Activated CD4-positive, alpha-beta memory T cell treated with anti-CD3 and anti-CD28 coated beads for 36 hours (primary cell): ENCODE measurements around the gene TYRO3. TPM values are rescaled to one million over a fixed set of nuclear protein-coding genes. Genes with fewer than 3 reads are reported as not detected.
"Not testable (repeated sequence)": the region's sequence is repeated elsewhere in the genome, so short reads cannot be mapped to it uniquely, and the experiment has no call there.

Source experiments
- CTCF ChIA-PET: fragments of 350-600 bp; sonication (Branson Sonifier 250); formaldehyde crosslinking; loops from one replicate; lab custom pipeline; 2021; ENCODE audit warnings: antibody characterized with exemption, inconsistent platforms; lab: Charles Lee
- POLR2A ChIA-PET: fragments of 350-600 bp; sonication (Branson Sonifier 250); formaldehyde crosslinking; loops from one replicate; lab custom pipeline; 2021; ENCODE audit warnings: antibody characterized with exemption; lab: Charles Lee
- DNase-seq: peaks from one replicate; pipeline ENCODE4 v3.0.0-alpha.2; 2020
- H3K27ac Mint-ChIP-seq: one replicate; pipeline ENCODE4 v1.8.0; 2021; ENCODE audit warnings: mixed read lengths
- H3K27me3 Mint-ChIP-seq: one replicate; pipeline ENCODE4 v1.8.0; 2021; ENCODE audit warnings: mixed read lengths
- H3K36me3 Mint-ChIP-seq: one replicate; pipeline ENCODE4 v1.8.0; 2021; ENCODE audit warnings: mixed read lengths
- H3K4me1 Mint-ChIP-seq: one replicate; pipeline ENCODE4 v1.8.0; 2021; ENCODE audit warnings: low read depth, mixed read lengths
- H3K4me3 Mint-ChIP-seq: one replicate; pipeline ENCODE4 v1.8.0; 2021; ENCODE audit warnings: mild to moderate bottlenecking, mixed read lengths
- H3K9me3 Mint-ChIP-seq: one replicate; pipeline ENCODE4 v1.8.0; 2021; ENCODE audit warnings: mixed read lengths
- intact Hi-C: fragments of 100-400 bp; cut with micrococcal nuclease; formaldehyde crosslinking; loops from one replicate; pipeline ENCODE4 v1.15.1; 2023
- total RNA-seq, 2 experiments: library from RNA; stranded (reverse); gene quantifications; one replicate each; pipeline ENCODE4 v1.2.3, GENCODE V29; 2021

Gene TYRO3
- total RNA-seq, 2 experiments from 2014 or later: 3.1 to 4.3 TPM

DNA sequence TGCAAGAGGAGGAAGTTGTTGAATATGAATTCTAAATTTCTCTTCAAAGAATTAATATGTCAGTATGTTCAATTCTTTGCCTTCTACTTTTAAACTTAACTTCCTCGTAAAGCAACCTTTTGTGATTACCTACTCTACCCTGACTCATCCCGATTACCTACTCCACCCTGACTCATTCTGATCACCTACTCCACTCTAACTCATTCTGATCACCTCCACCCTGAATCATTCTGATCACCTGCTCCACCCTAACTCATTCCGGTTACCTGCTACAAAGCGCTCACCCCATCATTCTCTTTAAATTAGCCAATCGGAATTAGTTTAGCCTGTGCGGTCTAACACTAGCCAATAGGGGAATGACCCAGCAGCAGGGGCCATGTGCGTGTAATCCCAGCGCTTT lies 33.7 kb downstream of the TYRO3 start:
- H3K27ac Mint-ChIP-seq, H3K4me3 Mint-ChIP-seq, POLR2A ChIA-PET, H3K9me3 Mint-ChIP-seq, DNase-seq, CTCF ChIA-PET, intact Hi-C loops, H3K27me3 Mint-ChIP-seq, H3K36me3 Mint-ChIP-seq, H3K4me1 Mint-ChIP-seq: not testable (repeated sequence)

GRCh38 chr15:41594801-41595746 lies 36.1 kb downstream of the TYRO3 start:
- POLR2A ChIA-PET: no interaction called here
- Mint-ChIP-seq H3K9me3 (no peaks in the 10 kb centered on the region), H3K4me1 (no peaks in the 10 kb centered on the region), H3K36me3 (no peaks in the 10 kb centered on the region), H3K27ac (no peak overlapping the region), H3K27me3 (no peaks in the 10 kb centered on the region), H3K4me3 (no peak overlapping the region)
- DNase-seq: no peak
- intact Hi-C loops: no loop called here
- CTCF ChIA-PET: interaction anchor here (0.7 to 1.7 kb wide), 3 partner anchors 9 to 129 kb away, joined by 3 to 6 read pairs (median 5); no protein-coding TSS in a partner anchor

DNA sequence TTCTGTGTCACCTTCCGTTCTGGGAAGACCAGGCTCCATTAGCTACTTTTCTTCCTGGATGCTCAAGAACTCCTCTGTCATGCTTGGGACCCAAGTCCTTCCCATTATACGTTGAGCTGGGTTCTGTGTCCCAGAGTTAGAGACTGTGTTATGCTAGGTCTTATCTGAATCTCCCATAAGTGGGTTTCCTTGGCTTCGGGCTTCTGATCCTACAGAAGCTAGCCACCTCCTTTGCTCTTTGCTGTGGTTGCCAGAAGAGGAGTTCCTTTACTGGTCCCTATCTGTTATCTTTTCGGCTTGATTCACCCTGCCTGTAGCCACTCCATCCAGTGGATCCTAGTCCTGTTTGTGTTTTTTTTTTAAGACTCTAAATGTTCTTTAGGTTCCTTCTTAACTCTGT lies 38.0 kb downstream of the TYRO3 start:
- ChIA-PET CTCF (interaction anchor here (1.3 kb wide), 1 partner anchor 131 kb away, joined by 4 read pairs; no protein-coding TSS in a partner anchor), POLR2A (no interaction called here)

GRCh38 chr15:41597787-41598186 lies 38.8 kb downstream of the TYRO3 start:
- Mint-ChIP-seq H3K27me3 (no peaks in the 10 kb centered on the region), H3K4me3 (no peak overlapping the region), H3K9me3 (no peaks in the 10 kb centered on the region), H3K4me1 (no peaks in the 10 kb centered on the region), H3K36me3 (no peaks in the 10 kb centered on the region), H3K27ac (no peak overlapping the region)
- ChIA-PET CTCF (interaction anchor here (1.9 kb wide), 1 partner anchor 214 kb away, joined by 6 read pairs; no protein-coding TSS in a partner anchor), POLR2A (no interaction called here)
- no peak for DNase-seq
- intact Hi-C loops: no loop called here

More for the DNA sequence above, 38.0 kb downstream of the TYRO3 start:
- H3K27me3 Mint-ChIP-seq: no peaks in the 10 kb centered on the region
- no peaks in the 10 kb centered on the region for H3K36me3 Mint-ChIP-seq
- no peaks in the 10 kb centered on the region for H3K9me3 Mint-ChIP-seq
- H3K27ac Mint-ChIP-seq: no peak overlapping the region
- DNase-seq: no peak
- no peaks in the 10 kb centered on the region for H3K4me1 Mint-ChIP-seq
- intact Hi-C loops: no loop called here
- H3K4me3 Mint-ChIP-seq: no peak overlapping the region

DNA sequence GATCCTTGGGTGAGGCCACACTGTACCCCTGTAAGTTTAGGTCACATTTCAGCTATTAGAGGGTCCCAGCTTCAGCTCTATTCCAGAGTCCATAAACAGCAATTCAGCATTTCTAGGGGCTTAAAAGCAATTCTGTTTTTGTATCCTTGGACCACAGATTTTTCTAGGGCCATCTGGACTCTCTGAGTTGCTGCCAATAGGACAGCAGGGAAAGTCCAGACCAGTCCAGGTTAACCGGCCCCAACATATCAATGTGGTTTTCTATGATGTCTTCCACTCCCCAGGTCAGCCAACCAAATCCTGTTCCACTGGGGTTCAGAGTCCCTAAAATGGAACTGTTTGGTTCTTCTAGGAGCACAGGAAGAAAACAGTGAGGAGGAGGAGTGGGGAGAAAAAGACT lies 40.0 kb downstream of the TYRO3 start:
- Mint-ChIP-seq H3K36me3 (no peaks in the 10 kb centered on the region), H3K27me3 (peaks cover 4% of the 10 kb centered on the region), H3K4me3 (no peak overlapping the region), H3K27ac (no peak overlapping the region), H3K4me1 (peaks cover 6% of the 10 kb centered on the region), H3K9me3 (no peaks in the 10 kb centered on the region)
- POLR2A ChIA-PET: no interaction called here
- CTCF ChIA-PET: interaction anchor here (0.9 to 1.9 kb wide), 2 partner anchors 133 to 213 kb away, joined by 3 to 6 read pairs; no protein-coding TSS in a partner anchor
- no peak for DNase-seq
- intact Hi-C loops: no loop called here

DNA sequence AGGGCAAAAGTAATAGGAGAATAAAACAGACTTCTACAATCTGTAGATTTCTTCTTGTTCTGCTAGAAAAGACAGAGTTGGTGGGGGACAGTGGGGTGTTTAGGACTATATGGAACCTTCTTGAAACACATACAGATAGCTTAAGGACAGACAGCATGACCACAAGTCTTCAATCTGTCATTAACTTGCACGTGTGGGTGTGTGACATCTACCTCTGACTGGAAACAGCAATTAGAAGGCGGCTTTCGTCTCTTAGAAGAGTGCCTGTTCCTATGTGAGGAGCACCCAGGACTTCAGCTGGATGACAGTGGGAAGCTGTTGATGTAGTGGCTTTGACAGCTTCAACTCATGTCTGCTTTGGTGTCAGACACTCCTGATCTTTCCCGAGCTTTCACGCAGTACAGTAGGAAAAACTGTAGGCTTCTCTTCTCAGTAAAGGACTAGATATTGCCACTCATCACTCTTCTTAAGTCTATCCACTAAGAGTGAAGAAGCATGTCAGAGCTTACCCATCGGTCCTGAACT lies 44.5 kb downstream of the TYRO3 start:
- CTCF ChIA-PET: interaction anchor here (0.7 to 4.5 kb wide), 36 partner anchors 8 to 301 kb away, joined by 3 to 40 read pairs (median 4); partner anchors contain the start of genes MAPKBP1 and TYRO3
- POLR2A ChIA-PET: no interaction called here
- no peak overlapping the region for H3K27ac Mint-ChIP-seq
- no peaks in the 10 kb centered on the region for H3K36me3 Mint-ChIP-seq
- peaks cover 10% of the 10 kb centered on the region for H3K27me3 Mint-ChIP-seq
- DNase-seq: no peak
- intact Hi-C loops: loop anchor here (5.0 kb wide), 2 partner anchors 46 to 209 kb away; partner anchors contain the start of gene TYRO3
- H3K9me3 Mint-ChIP-seq: no peaks in the 10 kb centered on the region
- H3K4me3 Mint-ChIP-seq: no peak overlapping the region
- H3K4me1 Mint-ChIP-seq: peaks cover 11% of the 10 kb centered on the region

GRCh38 chr15:41603941-41604911 lies 45.2 kb downstream of the TYRO3 start:
- peaks cover 10% of the 10 kb centered on the region for H3K27me3 Mint-ChIP-seq
- ChIA-PET CTCF (interaction anchor here (0.7 to 4.5 kb wide), 36 partner anchors 8 to 300 kb away, joined by 3 to 40 read pairs (median 4); partner anchors contain the start of genes MAPKBP1 and TYRO3), POLR2A (no interaction called here)
- peaks cover 11% of the 10 kb centered on the region for H3K4me1 Mint-ChIP-seq
- H3K4me3 Mint-ChIP-seq: peak overlapping the region; percentile 60
- DNase-seq: peak; percentile 64
- H3K9me3 Mint-ChIP-seq: no peaks in the 10 kb centered on the region
- intact Hi-C loops: loop anchor here (5.0 kb wide), 2 partner anchors 47 to 208 kb away; partner anchors contain the start of gene TYRO3
- H3K27ac Mint-ChIP-seq: no peak overlapping the region
- H3K36me3 Mint-ChIP-seq: no peaks in the 10 kb centered on the region

- POLR2A ChIA-PET: no interaction called here
- no peak for DNase-seq
- Mint-ChIP-seq H3K27ac (no peak overlapping the region), H3K4me3 (no peak overlapping the region), H3K4me1 (peaks cover 11% of the 10 kb centered on the region), H3K36me3 (no peaks in the 10 kb centered on the region), H3K9me3 (no peaks in the 10 kb centered on the region), H3K27me3 (peaks cover 10% of the 10 kb centered on the region)
- CTCF ChIA-PET: no interaction called here
- intact Hi-C loops: no loop called here
Measured at GRCh38 chr15:41605566-41605965, 46.6 kb downstream of the TYRO3 start.

DNA sequence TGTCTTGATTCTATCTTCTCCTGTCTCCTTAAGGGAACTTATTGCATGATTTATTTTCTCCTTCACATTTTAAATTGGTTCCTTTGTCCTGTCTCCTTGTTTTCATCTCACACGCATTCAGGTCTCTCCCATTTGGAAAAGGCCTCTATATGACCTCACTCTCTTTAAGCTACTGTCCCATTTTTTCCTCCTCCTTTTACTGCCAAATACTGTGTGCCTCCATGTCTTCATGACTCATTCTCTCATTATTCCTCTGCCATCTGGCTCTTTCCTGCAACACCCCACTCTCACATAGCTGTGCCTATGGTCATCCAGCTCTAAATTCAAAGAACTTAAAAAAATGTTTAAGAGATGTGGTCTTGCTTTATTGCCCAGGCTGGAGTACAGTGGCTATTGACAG lies 48.0 kb downstream of the TYRO3 start:
- peaks cover 11% of the 10 kb centered on the region for H3K4me1 Mint-ChIP-seq
- no peaks in the 10 kb centered on the region for H3K36me3 Mint-ChIP-seq
- no peaks in the 10 kb centered on the region for H3K9me3 Mint-ChIP-seq
- H3K27ac Mint-ChIP-seq: no peak overlapping the region
- intact Hi-C loops: no loop called here
- ChIA-PET CTCF (interaction anchor here (1.0 kb wide), 1 partner anchor 141 kb away, joined by 3 read pairs; no protein-coding TSS in a partner anchor), POLR2A (no interaction called here)
- H3K4me3 Mint-ChIP-seq: no peak overlapping the region
- no peak for DNase-seq
- peaks cover 10% of the 10 kb centered on the region for H3K27me3 Mint-ChIP-seq

DNA sequence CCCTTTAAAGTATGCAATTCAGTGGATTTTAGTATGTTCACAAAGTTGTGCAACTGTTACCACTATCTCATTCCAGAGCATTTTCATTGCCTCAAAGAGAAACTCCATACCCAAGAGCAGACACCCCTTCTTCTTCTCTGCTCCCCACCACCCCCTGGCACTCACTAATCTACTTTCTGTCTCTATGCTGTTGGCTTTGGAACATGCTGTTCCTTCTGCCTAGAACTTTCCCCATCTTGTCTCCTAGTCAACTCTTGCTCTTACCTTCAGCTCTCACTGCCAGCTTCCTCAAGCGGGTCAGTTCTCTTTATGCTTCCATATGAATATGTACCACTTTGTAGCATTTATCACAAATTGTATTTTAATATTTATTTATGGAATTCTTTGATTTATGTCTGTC lies 50.1 kb downstream of the TYRO3 start:
- ChIA-PET POLR2A (no interaction called here), CTCF (no interaction called here)
- intact Hi-C loops: no loop called here
- Mint-ChIP-seq H3K27me3 (peaks cover 8% of the 10 kb centered on the region), H3K4me1 (peaks cover 5% of the 10 kb centered on the region), H3K9me3 (peaks cover 3% of the 10 kb centered on the region), H3K27ac (no peak overlapping the region), H3K36me3 (no peaks in the 10 kb centered on the region), H3K4me3 (no peak overlapping the region)
- DNase-seq: no peak

- peaks cover 5% of the 10 kb centered on the region for H3K27me3 Mint-ChIP-seq
- no peak overlapping the region for H3K4me3 Mint-ChIP-seq
- CTCF ChIA-PET: no interaction called here
- no peaks in the 10 kb centered on the region for H3K4me1 Mint-ChIP-seq
- peaks cover 3% of the 10 kb centered on the region for H3K9me3 Mint-ChIP-seq
- DNase-seq: no peak
- H3K36me3 Mint-ChIP-seq: no peaks in the 10 kb centered on the region
- H3K27ac Mint-ChIP-seq: no peak overlapping the region
- POLR2A ChIA-PET: no interaction called here
- intact Hi-C loops: no loop called here
Measured at GRCh38 chr15:41610048-41610447, 51.0 kb downstream of the TYRO3 start.
